ENCODE measurements around the gene FAAP100. TPM values are rescaled to one million over a fixed set of nuclear protein-coding genes. Genes with fewer than 3 reads are reported as not detected.

The FAAP100 gene
- total RNA-seq, 2 experiments from 2014 or later, result 29.0 TPM

DNA sequence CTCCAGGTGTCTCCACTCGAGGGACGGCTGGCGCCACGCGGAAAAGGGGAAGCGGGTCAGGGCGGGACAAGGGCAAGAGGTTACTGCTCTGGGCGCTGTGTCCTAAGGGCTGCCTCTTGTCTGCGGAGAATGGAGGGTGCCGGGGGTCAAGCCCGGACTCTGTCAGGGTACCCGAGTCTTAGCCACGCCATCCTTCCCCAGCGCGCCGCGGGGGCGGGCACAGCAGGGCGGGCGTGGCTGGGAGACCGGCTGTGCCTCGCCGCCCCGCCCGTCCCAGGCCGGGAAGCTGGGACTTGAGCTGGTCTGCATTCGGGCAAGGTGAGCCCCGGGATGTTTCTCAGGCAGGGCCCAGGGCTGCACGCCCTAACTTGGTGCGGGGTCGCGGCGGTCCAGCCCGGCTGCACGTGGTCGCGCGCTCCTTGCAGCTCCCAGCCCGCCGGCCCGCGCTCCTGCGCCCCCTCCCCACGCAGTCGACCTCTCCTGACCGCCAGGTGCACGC is 33.3 kb downstream of the FAAP100 start:
- ChIA-PET POLR2A (interaction anchor here (0.7 to 1.5 kb wide), 7 partner anchors 8 to 146 kb away, joined by 3 to 7 read pairs (median 3); partner anchors contain the start of gene FAAP100), CTCF (interaction anchor here (1.0 to 3.4 kb wide), 3 partner anchors 33 to 82 kb away, joined by 3 to 14 read pairs (median 9); partner anchors contain the start of gene FAAP100)
- DNase-seq, result peak; percentile 44
- Mint-ChIP-seq H3K4me1 (peaks cover 34% of the 10 kb centered on the region), H3K27me3 (peaks cover 11% of the 10 kb centered on the region), H3K27ac (no peak overlapping the region), H3K4me3 (peak overlapping the region; percentile 13), H3K9me3 (no peaks in the 10 kb centered on the region), H3K36me3 (ENCODE audit: low read depth) (peaks cover 5% of the 10 kb centered on the region)

DNA sequence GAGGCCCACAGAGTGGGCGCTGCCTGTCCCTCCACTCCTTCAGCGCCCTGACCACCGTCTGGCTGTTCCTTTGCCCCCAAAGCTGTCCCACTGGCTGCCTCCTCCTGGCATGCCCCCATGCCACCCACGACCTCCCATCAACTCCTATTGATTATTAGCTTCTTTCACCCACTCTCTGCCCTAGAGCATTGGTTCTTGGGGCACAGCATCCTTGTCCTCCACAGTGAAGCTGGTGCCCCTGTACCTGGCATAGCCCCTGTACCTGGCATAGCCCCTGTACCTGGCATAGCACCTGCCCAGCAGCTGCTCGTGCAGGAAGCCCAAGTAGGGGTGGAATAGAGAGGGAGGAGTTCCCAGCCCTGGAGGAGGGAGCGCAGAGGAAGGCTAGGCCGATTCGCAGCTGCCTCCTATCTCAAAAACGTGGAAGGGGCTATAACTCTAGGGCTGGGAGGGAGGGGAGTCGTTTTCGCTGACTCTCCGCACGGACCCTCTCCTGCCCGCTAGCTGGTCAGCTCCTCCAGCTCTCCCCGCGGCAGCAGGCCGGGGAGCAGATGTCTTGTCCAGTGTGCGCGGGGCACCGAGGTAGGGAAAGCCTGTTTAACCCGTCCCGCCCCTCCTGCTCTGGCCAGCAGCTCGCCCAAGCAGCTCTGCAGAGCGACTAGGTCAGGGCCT is 33.9 kb downstream of the FAAP100 start:
- no peak overlapping the region for H3K4me3 Mint-ChIP-seq
- no peak overlapping the region for H3K27ac Mint-ChIP-seq
- H3K4me1 Mint-ChIP-seq, result peaks cover 34% of the 10 kb centered on the region
- peaks cover 5% of the 10 kb centered on the region for H3K36me3 Mint-ChIP-seq (ENCODE audit: low read depth)
- H3K9me3 Mint-ChIP-seq, result no peaks in the 10 kb centered on the region
- ChIA-PET POLR2A (interaction anchor here (0.9 to 1.5 kb wide), 6 partner anchors 8 to 147 kb away, joined by 3 to 7 read pairs (median 4); partner anchors contain the start of gene FAAP100), CTCF (interaction anchor here (1.0 to 3.4 kb wide), 3 partner anchors 34 to 82 kb away, joined by 3 to 14 read pairs (median 9); partner anchors contain the start of gene FAAP100)
- peaks cover 11% of the 10 kb centered on the region for H3K27me3 Mint-ChIP-seq
- DNase-seq, result no peak

GRCh38 chr17:81517339-81518112 is 34.6 kb downstream of the FAAP100 start:
- Mint-ChIP-seq H3K36me3 (ENCODE audit: low read depth) (peaks cover 5% of the 10 kb centered on the region), H3K27ac (no peak overlapping the region), H3K4me3 (no peak overlapping the region), H3K27me3 (peaks cover 11% of the 10 kb centered on the region), H3K4me1 (peaks cover 34% of the 10 kb centered on the region), H3K9me3 (no peaks in the 10 kb centered on the region)
- CTCF ChIA-PET, result interaction anchor here (3.4 kb wide), 1 partner anchor 83 kb away, joined by 14 read pairs; no protein-coding TSS in a partner anchor
- POLR2A ChIA-PET, result interaction anchor here (0.9 to 1.5 kb wide), 4 partner anchors 19 to 148 kb away, joined by 3 to 6 read pairs (median 4); partner anchors contain the start of gene FAAP100
- DNase-seq, result no peak

DNA sequence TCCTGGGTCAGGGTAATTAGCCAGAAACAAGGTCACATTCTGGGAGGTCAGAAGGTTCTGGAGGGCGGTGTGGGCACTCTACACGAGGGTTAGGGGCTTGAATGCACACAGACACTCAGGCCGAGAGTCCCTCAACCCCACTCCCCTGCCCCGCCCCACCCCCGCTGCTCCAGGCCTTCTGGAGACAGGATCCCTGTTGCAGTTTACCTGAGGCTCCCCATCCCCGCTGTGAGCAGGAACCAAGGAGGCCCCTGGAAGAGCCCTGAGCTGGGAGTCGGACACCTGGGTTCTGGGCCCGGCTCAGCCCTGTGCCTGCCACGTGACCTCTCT is 35.2 kb downstream of the FAAP100 start:
- DNase-seq, result no peak
- Mint-ChIP-seq H3K4me1 (peaks cover 34% of the 10 kb centered on the region), H3K27me3 (peaks cover 11% of the 10 kb centered on the region), H3K9me3 (no peaks in the 10 kb centered on the region), H3K27ac (peak overlapping the region; percentile 19), H3K36me3 (ENCODE audit: low read depth) (peaks cover 8% of the 10 kb centered on the region), H3K4me3 (peak overlapping the region; percentile 91)
- ChIA-PET POLR2A (no interaction called here), CTCF (no interaction called here)

- Mint-ChIP-seq H3K9me3 (no peaks in the 10 kb centered on the region), H3K27me3 (peaks cover 5% of the 10 kb centered on the region), H3K4me3 (peak overlapping the region; percentile 91), H3K36me3 (ENCODE audit: low read depth) (peaks cover 13% of the 10 kb centered on the region), H3K27ac (peak overlapping the region; percentile 68), H3K4me1 (peaks cover 31% of the 10 kb centered on the region)
- no peak for DNase-seq
- ChIA-PET POLR2A (interaction anchor here (1.4 to 1.5 kb wide), 2 partner anchors 36 to 186 kb away, joined by 5 to 8 read pairs; partner anchors contain the start of genes FAAP100 and MRPL12), CTCF (interaction anchor here (1.1 kb wide), 1 partner anchor 85 kb away, joined by 3 read pairs; no protein-coding TSS in a partner anchor)
Measured at GRCh38 chr17:81516439-81516838, 35.7 kb downstream of the FAAP100 start.

GRCh38 chr17:81515530-81516041 is 36.6 kb downstream of the FAAP100 start:
- ChIA-PET CTCF (interaction anchor here (0.6 to 1.3 kb wide), 3 partner anchors 9 to 86 kb away, joined by 3 to 5 read pairs (median 4); no protein-coding TSS in a partner anchor), POLR2A (interaction anchor here (0.8 to 1.5 kb wide), 4 partner anchors 28 to 276 kb away, joined by 3 to 8 read pairs (median 4); partner anchors contain the start of genes FAAP100, MRPL12, NDUFAF8 and TEPSIN)
- peaks cover 3% of the 10 kb centered on the region for H3K27me3 Mint-ChIP-seq
- peaks cover 28% of the 10 kb centered on the region for H3K4me1 Mint-ChIP-seq
- peaks cover 22% of the 10 kb centered on the region for H3K36me3 Mint-ChIP-seq (ENCODE audit: low read depth)
- H3K4me3 Mint-ChIP-seq, result peak overlapping the region; percentile 91
- H3K27ac Mint-ChIP-seq, result peak overlapping the region; percentile 93
- no peak for DNase-seq
- H3K9me3 Mint-ChIP-seq, result no peaks in the 10 kb centered on the region

- H3K27ac Mint-ChIP-seq, result peak overlapping the region; percentile 93
- ChIA-PET POLR2A (interaction anchor here (0.8 to 1.5 kb wide), 6 partner anchors 19 to 276 kb away, joined by 3 to 8 read pairs (median 4); partner anchors contain the start of genes FAAP100, MRPL12, NDUFAF8 and TEPSIN), CTCF (interaction anchor here (0.6 to 1.3 kb wide), 2 partner anchors 8 to 11 kb away, joined by 4 to 5 read pairs; no protein-coding TSS in a partner anchor)
- H3K9me3 Mint-ChIP-seq, result no peaks in the 10 kb centered on the region
- H3K4me1 Mint-ChIP-seq, result peaks cover 27% of the 10 kb centered on the region
- H3K27me3 Mint-ChIP-seq, result no peaks in the 10 kb centered on the region
- peak overlapping the region; percentile 91 for H3K4me3 Mint-ChIP-seq
- DNase-seq, result peak; percentile 79
- peaks cover 28% of the 10 kb centered on the region for H3K36me3 Mint-ChIP-seq (ENCODE audit: low read depth)
Measured at GRCh38 chr17:81514739-81515529, 37.2 kb downstream of the FAAP100 start.

- Mint-ChIP-seq H3K27me3 (no peaks in the 10 kb centered on the region), H3K27ac (peak overlapping the region; percentile 90), H3K36me3 (ENCODE audit: low read depth) (peaks cover 34% of the 10 kb centered on the region), H3K9me3 (no peaks in the 10 kb centered on the region), H3K4me3 (peak overlapping the region; percentile 79), H3K4me1 (peaks cover 33% of the 10 kb centered on the region)
- DNase-seq, result no peak
- ChIA-PET POLR2A (interaction anchor here (1.0 to 2.7 kb wide), 5 partner anchors 19 to 275 kb away, joined by 3 to 8 read pairs (median 7); partner anchors contain the start of genes ARL16, FAAP100, HGS and NDUFAF8), CTCF (no interaction called here)
Measured at GRCh38 chr17:81514489-81514738, 37.7 kb downstream of the FAAP100 start.

DNA sequence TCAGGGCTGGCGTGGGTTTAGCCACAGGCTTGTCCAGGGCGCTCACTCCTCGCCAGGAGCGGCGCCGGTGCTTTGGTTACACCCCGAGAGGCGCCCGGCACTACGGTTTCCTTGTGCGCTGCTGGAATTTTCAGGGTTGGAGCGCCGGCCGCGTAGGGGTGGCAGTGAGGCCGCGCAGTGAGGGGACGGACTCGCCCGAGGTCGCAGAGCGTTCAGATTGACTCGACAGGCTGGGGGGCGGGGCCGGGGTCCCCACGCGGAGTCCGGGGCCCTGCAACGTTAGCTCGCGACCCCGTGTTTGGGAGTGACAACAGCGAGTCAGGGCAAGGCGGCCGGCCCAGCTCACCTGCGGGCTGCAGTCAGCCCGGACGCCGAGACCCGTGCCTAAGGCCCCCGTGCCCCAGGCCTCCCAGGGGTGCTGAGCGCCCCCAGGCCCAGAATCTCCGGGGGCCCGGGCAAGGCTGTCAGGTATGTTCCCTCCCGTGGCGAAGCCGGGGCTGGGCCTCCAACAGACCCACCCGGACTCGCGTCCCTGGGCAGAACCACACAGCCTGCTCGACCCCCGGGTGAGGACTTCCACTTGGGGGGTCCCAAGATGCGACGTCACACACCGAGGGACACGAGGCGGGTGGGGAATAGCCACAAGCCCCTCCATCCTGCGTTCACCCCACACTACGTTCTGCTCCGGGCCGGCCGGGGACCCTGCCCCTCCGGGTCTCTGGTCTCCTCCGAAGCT is 38.2 kb downstream of the FAAP100 start:
- CTCF ChIA-PET, result interaction anchor here (1.3 kb wide), 1 partner anchor 8 kb away, joined by 3 read pairs; no protein-coding TSS in a partner anchor
- POLR2A ChIA-PET, result interaction anchor here (0.8 to 3.0 kb wide), 14 partner anchors 13 to 1368 kb away, joined by 3 to 14 read pairs (median 4); partner anchors contain the start of genes ARL16, FAAP100, HGS and MRPL12
- Mint-ChIP-seq H3K4me3 (peak overlapping the region; percentile 79), H3K9me3 (no peaks in the 10 kb centered on the region), H3K27ac (peak overlapping the region; percentile 90), H3K27me3 (no peaks in the 10 kb centered on the region), H3K36me3 (ENCODE audit: low read depth) (peaks cover 39% of the 10 kb centered on the region), H3K4me1 (peaks cover 38% of the 10 kb centered on the region)
- DNase-seq, result peak; percentile 53

DNA sequence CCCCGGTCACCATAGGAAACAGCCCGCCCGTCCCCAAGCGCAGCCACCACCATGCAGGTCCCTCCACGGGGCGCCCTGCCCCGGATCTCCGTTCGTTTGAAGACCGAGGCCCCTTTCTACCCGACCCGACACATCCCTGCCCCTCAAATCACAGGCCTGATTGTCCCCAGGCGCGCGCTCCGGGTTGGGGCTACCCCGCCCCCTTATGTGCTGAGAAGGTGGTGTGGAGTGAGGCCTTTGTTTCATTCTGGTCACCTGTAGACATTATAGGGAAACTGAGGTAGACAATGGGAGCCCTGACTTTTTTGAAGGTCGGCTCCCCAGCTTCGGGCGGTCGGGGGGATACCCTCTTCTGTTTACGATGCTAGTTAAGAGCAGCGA is 38.8 kb downstream of the FAAP100 start:
- H3K27ac Mint-ChIP-seq, result peak overlapping the region; percentile 90
- peaks cover 39% of the 10 kb centered on the region for H3K4me1 Mint-ChIP-seq
- DNase-seq, result peak; percentile 74
- H3K4me3 Mint-ChIP-seq, result peak overlapping the region; percentile 79
- CTCF ChIA-PET, result interaction anchor here (1.3 kb wide), 1 partner anchor 8 kb away, joined by 3 read pairs; no protein-coding TSS in a partner anchor
- POLR2A ChIA-PET, result interaction anchor here (0.8 to 3.0 kb wide), 12 partner anchors 12 to 1368 kb away, joined by 3 to 14 read pairs (median 6); partner anchors contain the start of genes ARL16, FAAP100, HGS and MRPL12
- no peaks in the 10 kb centered on the region for H3K27me3 Mint-ChIP-seq
- peaks cover 44% of the 10 kb centered on the region for H3K36me3 Mint-ChIP-seq (ENCODE audit: low read depth)
- H3K9me3 Mint-ChIP-seq, result no peaks in the 10 kb centered on the region

Measured in activated CD4-positive, alpha-beta memory T cell treated with anti-CD3 and anti-CD28 coated beads, Interleukin-2, amount 10 ng/mL, durations not matched to agents 7 days and 5 days (primary cell).